Prostate gland (tissue), 2 donors: ENCODE results near the gene TMEM74B.

Source experiments
- POLR2A ChIP-seq: fragments of 450-650 bp; IDR thresholded peaks from one replicate; pipeline ENCODE4 v1.6.1; 2016; ENCODE audit warnings: antibody characterized with exemption, mild to moderate bottlenecking
- TF ChIP-seq, protein P1 (sequence below), 4 experiments: fragments of 200-600 bp in 2 of 4; fragments of 450-650 bp in 2 of 4; sonication (generic) in 2 of 4; IDR thresholded peaks; 1 replicate in 3 of 4; 2 replicates in 1 of 4; pipeline ENCODE4 v1.5.1; 2016 to 2019; ENCODE audit warnings: antibody characterized with exemption in 4 of 4, mild to moderate bottlenecking in 2 of 4, moderate library complexity in 2 of 4

DNA sequence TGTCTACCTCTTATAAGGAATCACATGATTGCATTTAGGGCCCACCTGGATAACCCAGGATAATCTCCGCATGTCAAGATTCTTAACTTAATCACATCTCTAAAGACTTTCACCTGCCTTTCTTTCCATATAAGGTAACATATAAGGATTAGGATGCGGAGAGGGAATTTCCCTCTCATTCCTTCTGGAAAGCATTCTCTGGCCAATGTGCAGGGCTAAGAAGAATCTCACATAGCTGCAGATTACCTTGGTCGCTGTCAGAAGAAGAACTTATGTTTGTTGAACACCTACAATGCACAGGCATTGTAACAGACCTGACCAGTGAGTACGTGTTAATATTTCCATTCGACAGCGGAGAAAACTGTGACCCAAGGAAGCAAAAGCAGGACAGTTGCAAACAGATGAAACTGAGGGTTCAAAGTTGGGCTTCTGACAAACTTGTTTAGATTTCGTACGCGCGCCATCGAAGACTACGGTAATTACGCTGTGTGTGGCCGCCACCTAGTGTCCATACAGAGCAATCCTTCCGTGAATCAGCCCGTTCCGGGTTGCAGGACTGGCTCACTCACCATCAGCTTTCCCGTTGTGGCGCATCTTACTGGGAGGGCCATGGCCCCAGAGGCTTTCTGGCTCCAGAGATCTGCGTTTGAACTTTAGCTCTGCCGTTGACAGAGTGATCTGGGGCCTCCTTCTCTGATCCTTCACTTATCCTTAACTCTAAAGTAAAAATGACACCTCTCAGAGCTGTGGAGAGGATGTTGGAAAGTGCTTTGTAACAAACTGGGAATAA lies 28.0 kb upstream of the TMEM74B start:
- TF ChIP-seq, protein P1, sequence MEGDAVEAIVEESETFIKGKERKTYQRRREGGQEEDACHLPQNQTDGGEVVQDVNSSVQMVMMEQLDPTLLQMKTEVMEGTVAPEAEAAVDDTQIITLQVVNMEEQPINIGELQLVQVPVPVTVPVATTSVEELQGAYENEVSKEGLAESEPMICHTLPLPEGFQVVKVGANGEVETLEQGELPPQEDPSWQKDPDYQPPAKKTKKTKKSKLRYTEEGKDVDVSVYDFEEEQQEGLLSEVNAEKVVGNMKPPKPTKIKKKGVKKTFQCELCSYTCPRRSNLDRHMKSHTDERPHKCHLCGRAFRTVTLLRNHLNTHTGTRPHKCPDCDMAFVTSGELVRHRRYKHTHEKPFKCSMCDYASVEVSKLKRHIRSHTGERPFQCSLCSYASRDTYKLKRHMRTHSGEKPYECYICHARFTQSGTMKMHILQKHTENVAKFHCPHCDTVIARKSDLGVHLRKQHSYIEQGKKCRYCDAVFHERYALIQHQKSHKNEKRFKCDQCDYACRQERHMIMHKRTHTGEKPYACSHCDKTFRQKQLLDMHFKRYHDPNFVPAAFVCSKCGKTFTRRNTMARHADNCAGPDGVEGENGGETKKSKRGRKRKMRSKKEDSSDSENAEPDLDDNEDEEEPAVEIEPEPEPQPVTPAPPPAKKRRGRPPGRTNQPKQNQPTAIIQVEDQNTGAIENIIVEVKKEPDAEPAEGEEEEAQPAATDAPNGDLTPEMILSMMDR (IDR thresholded peaks at IDR 0.05): peak; percentile 23 to 72 (median 56)
- no peak for TF ChIP-seq POLR2A
